K562 (cell line): Measurements from ENCODE around the gene CCSAP. TPM values are rescaled to one million over a fixed set of nuclear protein-coding genes. Genes with fewer than 3 reads are reported as not detected.

Source experiments
- CREM ChIP-seq: IDR thresholded peaks from 2 replicates; pipeline ENCODE4 v1.6.1; 2014; ENCODE audit warnings: antibody characterized with exemption, low read depth
- FOXK2 ChIP-seq, 2 experiments: fragments of 450-650 bp; IDR thresholded peaks in 1 of 2; conservative IDR thresholded peaks in 1 of 2; 2 replicates each; pipeline ENCODE4 v1.6.1; 2016; ENCODE audit warnings: low read depth in 2 of 2, mild to moderate bottlenecking in 1 of 2
- HDAC6 ChIP-seq: IDR thresholded peaks from 2 replicates; pipeline ENCODE4 v1.6.1; 2012; ENCODE audit warnings: low read depth, mild to moderate bottlenecking, control low read depth, inconsistent platforms, low read length, moderate library complexity
- JUND ChIP-seq, 2 experiments: IDR thresholded peaks; 2 replicates in 1 of 2; 3 replicates in 1 of 2; pipeline ENCODE4 v1.6.1; 2011; ENCODE audit warnings: borderline replicate concordance in 2 of 2, low read depth in 2 of 2, low read length in 2 of 2, improper control_type of control experiment in 1 of 2, missing biosample characterization in 1 of 2, missing genetic modification characterization in 1 of 2, missing genetic modification reagents in 1 of 2
- RBFOX2 ChIP-seq: fragments of 200-400 bp; formaldehyde crosslinking; IDR thresholded peaks from 2 replicates; pipeline ENCODE4 v1.6.1; 2017; ENCODE audit warnings: low read depth, mild to moderate bottlenecking, low read length, moderate library complexity
- SMAD4 ChIP-seq: fragments of 250-450 bp; sonication (Bioruptor Pico); conservative IDR thresholded peaks from 2 replicates; pipeline ENCODE4 v1.8.0; 2021; ENCODE audit warnings: inconsistent platforms, mild to moderate bottlenecking, moderate library complexity
- STAT6 ChIP-seq: sonication (generic); formaldehyde crosslinking; IDR thresholded peaks from 2 replicates; pipeline ENCODE4 v1.8.1; 2023; ENCODE audit warnings: mild to moderate bottlenecking, missing genetic modification reagents
- ZBTB1 ChIP-seq: sonication (generic); formaldehyde crosslinking; IDR thresholded peaks from 2 replicates; pipeline ENCODE4 v1.8.1; 2023; ENCODE audit warnings: missing genetic modification reagents, low read depth, mild to moderate bottlenecking, borderline replicate concordance
- polyA plus RNA-seq, 8 experiments: library from polyadenylated mRNA; depleted of rRNA in 4 of 8; stranded (reverse) in 5 of 8; unstranded in 3 of 8; fragments of >200 nt; fragmentation: Nextera tagmentation in 2 of 8; fragmentation: Illumina TruSeq in 1 of 8; extraction: Ambion mirVana in 2 of 8; extraction: Trizol in 1 of 8; gene quantifications; 2 replicates each; pipeline versions ENCODE4 v1.2.1 to v1.2.3, GENCODE V29; 2011 to 2014; ENCODE audit warnings: inconsistent platforms in 1 of 8, missing spikeins in 1 of 8
- total RNA-seq, 7 experiments: library from RNA; depleted of rRNA in 6 of 7; stranded (reverse); fragments of >200 nt in 6 of 7; fragmentation: Illumina TruSeq in 2 of 7; extraction: Trizol in 2 of 7; gene quantifications; 2 replicates each; pipeline versions ENCODE4 v1.2.1 to v1.2.3, GENCODE V29; 2011 to 2021; ENCODE audit warnings: low replicate concordance in 1 of 7
- TF ChIP-seq, protein P1 (sequence below): sonication (generic); formaldehyde crosslinking; IDR thresholded peaks from 2 replicates; pipeline ENCODE4 v1.8.0; 2023; ENCODE audit warnings: mild to moderate bottlenecking, missing genetic modification reagents
- TF ChIP-seq, protein P2 (sequence below): fragments of 450-650 bp; formaldehyde crosslinking; IDR thresholded peaks from 2 replicates; pipeline ENCODE4 v1.4.0; 2020; ENCODE audit warnings: mild to moderate bottlenecking, moderate library complexity

Gene CCSAP
- total and polyA plus RNA-seq, 9 of the 15 experiments (the other 6 are each of a cell fraction or from before 2014, with no cell fraction given): 3.6 to 15.9 (median 9.5) TPM

DNA sequence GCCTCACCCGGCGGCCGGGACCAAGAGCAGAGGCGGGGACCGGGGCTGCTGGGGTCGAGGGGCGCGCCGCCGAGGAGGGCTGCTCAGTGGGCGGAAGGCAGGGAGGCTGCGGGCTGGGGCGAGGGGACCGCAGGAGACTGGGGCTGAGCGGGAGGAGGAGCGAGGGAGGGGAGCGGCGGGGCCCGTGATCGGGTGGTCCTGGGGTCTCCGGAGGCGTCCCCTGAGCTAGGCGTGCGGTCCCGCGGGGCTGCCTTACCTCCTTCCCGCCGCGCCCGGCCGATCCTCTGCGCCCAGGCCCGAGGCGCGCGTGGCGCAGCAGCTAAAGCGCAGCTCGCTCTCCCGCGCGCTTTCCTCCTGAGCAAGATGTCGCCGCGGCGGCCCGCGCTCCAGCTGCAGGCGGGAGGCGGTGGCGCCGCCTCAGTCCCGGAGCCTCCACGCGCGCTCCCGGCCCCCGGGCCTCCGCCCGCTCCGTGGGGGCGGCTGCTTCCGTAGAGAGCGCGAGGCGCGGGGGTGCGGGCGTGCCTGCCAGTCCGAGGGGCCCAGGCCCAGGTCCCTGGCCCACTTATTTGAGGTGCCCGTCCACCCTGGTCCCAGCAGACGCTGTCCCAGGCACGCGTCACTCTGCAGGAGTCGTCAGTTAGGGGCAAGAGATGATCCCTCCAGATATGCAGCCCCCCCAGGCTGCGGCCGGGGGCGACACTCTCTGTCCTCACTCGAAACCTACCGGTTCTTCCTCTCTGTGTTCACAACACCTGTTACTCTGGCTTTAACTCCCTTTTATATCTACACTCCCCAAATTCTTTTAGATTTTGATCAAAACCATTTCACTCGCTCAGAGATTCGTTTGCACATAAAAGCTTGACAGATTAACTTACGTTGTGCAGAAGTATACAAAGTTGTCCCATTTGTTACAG, at the start of gene CCSAP (continued):
- TF ChIP-seq, protein P1, sequence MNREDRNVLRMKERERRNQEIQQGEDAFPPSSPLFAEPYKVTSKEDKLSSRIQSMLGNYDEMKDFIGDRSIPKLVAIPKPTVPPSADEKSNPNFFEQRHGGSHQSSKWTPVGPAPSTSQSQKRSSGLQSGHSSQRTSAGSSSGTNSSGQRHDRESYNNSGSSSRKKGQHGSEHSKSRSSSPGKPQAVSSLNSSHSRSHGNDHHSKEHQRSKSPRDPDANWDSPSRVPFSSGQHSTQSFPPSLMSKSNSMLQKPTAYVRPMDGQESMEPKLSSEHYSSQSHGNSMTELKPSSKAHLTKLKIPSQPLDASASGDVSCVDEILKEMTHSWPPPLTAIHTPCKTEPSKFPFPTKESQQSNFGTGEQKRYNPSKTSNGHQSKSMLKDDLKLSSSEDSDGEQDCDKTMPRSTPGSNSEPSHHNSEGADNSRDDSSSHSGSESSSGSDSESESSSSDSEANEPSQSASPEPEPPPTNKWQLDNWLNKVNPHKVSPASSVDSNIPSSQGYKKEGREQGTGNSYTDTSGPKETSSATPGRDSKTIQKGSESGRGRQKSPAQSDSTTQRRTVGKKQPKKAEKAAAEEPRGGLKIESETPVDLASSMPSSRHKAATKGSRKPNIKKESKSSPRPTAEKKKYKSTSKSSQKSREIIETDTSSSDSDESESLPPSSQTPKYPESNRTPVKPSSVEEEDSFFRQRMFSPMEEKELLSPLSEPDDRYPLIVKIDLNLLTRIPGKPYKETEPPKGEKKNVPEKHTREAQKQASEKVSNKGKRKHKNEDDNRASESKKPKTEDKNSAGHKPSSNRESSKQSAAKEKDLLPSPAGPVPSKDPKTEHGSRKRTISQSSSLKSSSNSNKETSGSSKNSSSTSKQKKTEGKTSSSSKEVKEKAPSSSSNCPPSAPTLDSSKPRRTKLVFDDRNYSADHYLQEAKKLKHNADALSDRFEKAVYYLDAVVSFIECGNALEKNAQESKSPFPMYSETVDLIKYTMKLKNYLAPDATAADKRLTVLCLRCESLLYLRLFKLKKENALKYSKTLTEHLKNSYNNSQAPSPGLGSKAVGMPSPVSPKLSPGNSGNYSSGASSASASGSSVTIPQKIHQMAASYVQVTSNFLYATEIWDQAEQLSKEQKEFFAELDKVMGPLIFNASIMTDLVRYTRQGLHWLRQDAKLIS: peak; percentile 90
- TF ChIP-seq SMAD4 (CRISPR knock-in tag) (peak; percentile 76), ZBTB1 (CRISPR knock-in tag) (0 out of 2 replicates have a peak, but pooled peaks have one; percentile 54), FOXK2 (conservative IDR thresholded peaks at IDR 0.05 in 1 of 2, IDR thresholded peaks at IDR 0.05 in 1 of 2; ENCODE audit: low read depth in 2 of 2) (0 out of 4 replicates have a peak, but pooled peaks of 1 of the 2 experiments have one; percentile 42), RBFOX2 (peak; percentile 81), STAT6 (CRISPR knock-in tag) (0 out of 2 replicates have a peak, but pooled peaks have one; percentile 56), JUND (IDR thresholded peaks at IDR 0.05; ENCODE audit: borderline replicate concordance, low read depth, low read length) (peak; percentile 4; the same call in 1 of the 2 replicates), JUND (tag; IDR thresholded peaks at IDR 0.05; ENCODE audit: borderline replicate concordance, low read depth, low read length) (no peak; the same call in 2 of the 3 replicates), CREM (peak; percentile 19; the same call in 1 of the 2 replicates), HDAC6 (0 out of 2 replicates have a peak, but pooled peaks have one; percentile 69)
- TF ChIP-seq, protein P2, sequence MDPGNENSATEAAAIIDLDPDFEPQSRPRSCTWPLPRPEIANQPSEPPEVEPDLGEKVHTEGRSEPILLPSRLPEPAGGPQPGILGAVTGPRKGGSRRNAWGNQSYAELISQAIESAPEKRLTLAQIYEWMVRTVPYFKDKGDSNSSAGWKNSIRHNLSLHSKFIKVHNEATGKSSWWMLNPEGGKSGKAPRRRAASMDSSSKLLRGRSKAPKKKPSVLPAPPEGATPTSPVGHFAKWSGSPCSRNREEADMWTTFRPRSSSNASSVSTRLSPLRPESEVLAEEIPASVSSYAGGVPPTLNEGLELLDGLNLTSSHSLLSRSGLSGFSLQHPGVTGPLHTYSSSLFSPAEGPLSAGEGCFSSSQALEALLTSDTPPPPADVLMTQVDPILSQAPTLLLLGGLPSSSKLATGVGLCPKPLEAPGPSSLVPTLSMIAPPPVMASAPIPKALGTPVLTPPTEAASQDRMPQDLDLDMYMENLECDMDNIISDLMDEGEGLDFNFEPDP (CRISPR knock-in tag): peak; percentile 22; the same call in 1 of the 2 replicates
